IMR-90 (cell line): Measurements from ENCODE around the gene MTM1. TPM values are rescaled to one million over a fixed set of nuclear protein-coding genes. Genes with fewer than 3 reads are reported as not detected.
A peak's percentile ranks its signal among the peaks of the same experiment; 100 is the strongest.

Experiments used
- ATAC-seq: fragments of 200-7000 bp; cut with Tn5 transposase; 2 replicates; pipeline ENCODE4 v1.9.1; 2020; ENCODE audit warnings: low read depth, mild to moderate bottlenecking, moderate library complexity
- BruUV-seq: library from RNA; stranded (reverse); fragments of 400-500 nt; replicated peaks from 2 replicates; lab custom pipeline; 2021; lab: Mats Ljungman, UMichigan
- CTCF ChIA-PET: fragments of 300-600 bp; formaldehyde crosslinking; extraction: SDS; loops from one replicate; lab custom pipeline; 2021; ENCODE audit warnings: antibody characterized with exemption; lab: Yijun Ruan, JAX
- POLR2A ChIA-PET: fragments of 300-600 bp; sonication (Branson Sonifier 250); formaldehyde crosslinking; loops from one replicate; lab custom pipeline; 2022; ENCODE audit warnings: antibody characterized with exemption; ENCODE audit not compliant: unreplicated experiment; lab: Charles Lee
- DNase-seq: peaks from one replicate; pipeline ENCODE4 v3.0.0; 2013
- H2AFZ ChIP-seq: replicated peaks from 2 replicates; pipeline ENCODE3; 2013; ENCODE audit warnings: low read length, mild to moderate bottlenecking; ENCODE audit not compliant: poor library complexity
- H2AK5ac ChIP-seq: 2 replicates; pipeline ENCODE4 v1.6.1; 2013; ENCODE audit warnings: low read depth, low read length, inconsistent platforms
- H2AK9ac ChIP-seq: replicated peaks from 2 replicates; pipeline ENCODE3; 2013; ENCODE audit warnings: mild to moderate bottlenecking, low read depth, low read length, moderate library complexity; ENCODE audit not compliant: poor library complexity
- H2BK120ac ChIP-seq: 2 replicates; pipeline ENCODE4 v1.6.1; 2013; ENCODE audit warnings: low read depth, low read length, inconsistent platforms
- H2BK15ac ChIP-seq: 3 replicates; pipeline ENCODE4 v1.6.1; 2013; ENCODE audit warnings: low read depth, low read length, inconsistent platforms
- H2BK20ac ChIP-seq: 2 replicates; pipeline ENCODE4 v1.6.1; 2013; ENCODE audit warnings: low read depth, mild to moderate bottlenecking, inconsistent platforms, low read length, moderate library complexity
- H2BK5ac ChIP-seq: 2 replicates; pipeline ENCODE4 v1.6.1; 2013; ENCODE audit warnings: mild to moderate bottlenecking, low read depth, low read length, inconsistent platforms; ENCODE audit not compliant: poor library complexity, severe bottlenecking
- H3K14ac ChIP-seq: replicated peaks from 2 replicates; pipeline ENCODE4 v1.6.1; 2013; ENCODE audit warnings: low read depth, low read length, inconsistent platforms
- H3K18ac ChIP-seq: 2 replicates; pipeline ENCODE4 v1.6.1; 2013; ENCODE audit warnings: low read depth, low read length, control low read depth
- H3K23ac ChIP-seq: 2 replicates; pipeline ENCODE4 v1.6.1; 2013; ENCODE audit warnings: low read depth, low read length, inconsistent platforms
- H3K27ac ChIP-seq: 2 replicates; pipeline ENCODE4 v1.5.1; 2013; ENCODE audit warnings: mild to moderate bottlenecking, control low read depth, low read length; ENCODE audit not compliant: insufficient read depth
- H3K27me3 ChIP-seq: 2 replicates; pipeline ENCODE4 v1.6.1; 2013; ENCODE audit warnings: low read length; ENCODE audit not compliant: control insufficient read depth, insufficient read depth
- H3K36me3 ChIP-seq: 2 replicates; pipeline ENCODE4 v1.6.1; 2013; ENCODE audit warnings: low read length, mixed read lengths; ENCODE audit not compliant: control insufficient read depth, insufficient read depth
- H3K4ac ChIP-seq: 2 replicates; pipeline ENCODE4 v1.6.1; 2013; ENCODE audit warnings: low read depth, low read length, inconsistent platforms
- H3K4me1 ChIP-seq: 2 replicates; pipeline ENCODE4 v1.6.1; 2013; ENCODE audit warnings: low read length, mixed read lengths; ENCODE audit not compliant: control insufficient read depth, insufficient read depth
- H3K4me2 ChIP-seq: 2 replicates; pipeline ENCODE4 v1.6.1; 2013; ENCODE audit warnings: low read depth, mild to moderate bottlenecking, control low read depth, low read length, moderate library complexity
- H3K4me3 ChIP-seq: 2 replicates; pipeline ENCODE4 v1.5.1; 2013; ENCODE audit warnings: low read depth, mild to moderate bottlenecking, control low read depth, low read length, moderate library complexity; ENCODE audit not compliant: insufficient read depth
- H3K56ac ChIP-seq: 2 replicates; pipeline ENCODE4 v1.6.1; 2013; ENCODE audit warnings: low read length, inconsistent platforms; ENCODE audit not compliant: insufficient read depth; ENCODE audit errors: extremely low read depth
- H3K79me1 ChIP-seq, 2 experiments: 2 replicates each; pipeline ENCODE4 v1.6.1; 2013; ENCODE audit warnings: low read length in 2 of 2, inconsistent platforms in 1 of 2, low read depth in 1 of 2
- H3K9ac ChIP-seq: 2 replicates; pipeline ENCODE4 v1.6.1; 2013; ENCODE audit warnings: low read depth, low read length, control low read depth
- H3K9me1 ChIP-seq: 2 replicates; pipeline ENCODE4 v1.6.1; 2013; ENCODE audit warnings: low read length, inconsistent platforms; ENCODE audit not compliant: insufficient read depth
- H3K9me3 ChIP-seq: 2 replicates; pipeline ENCODE4 v1.6.1; 2013; ENCODE audit warnings: low read length; ENCODE audit not compliant: control insufficient read depth, insufficient read depth
- H4K20me1 ChIP-seq: 2 replicates; pipeline ENCODE4 v1.6.1; 2013; ENCODE audit warnings: low read length, inconsistent platforms; ENCODE audit not compliant: insufficient read depth
- H4K5ac ChIP-seq: 2 replicates; pipeline ENCODE4 v1.6.1; 2013; ENCODE audit warnings: mild to moderate bottlenecking, low read depth, low read length, control low read depth
- H4K8ac ChIP-seq, 2 experiments: 2 replicates each; pipeline ENCODE4 v1.6.1; 2013; ENCODE audit warnings: low read depth in 2 of 2, low read length in 2 of 2, control low read depth in 1 of 2, inconsistent platforms in 1 of 2
- H4K91ac ChIP-seq: 2 replicates; pipeline ENCODE4 v1.6.1; 2013; ENCODE audit warnings: low read depth, low read length, inconsistent platforms; ENCODE audit not compliant: insufficient read depth
- FOS ChIP-seq: fragments of 150-350 bp; IDR thresholded peaks from 2 replicates; pipeline ENCODE4 v1.6.1; 2016; ENCODE audit warnings: low read depth, low read length
- MAFK ChIP-seq: IDR thresholded peaks from 2 replicates; pipeline ENCODE4 v1.6.1; 2012; ENCODE audit warnings: low read depth, low read length, improper control_type of control experiment
- MAZ ChIP-seq: IDR thresholded peaks from 2 replicates; pipeline ENCODE4 v1.6.1; 2012; ENCODE audit warnings: low read depth, mild to moderate bottlenecking, low read length, improper control_type of control experiment, moderate library complexity, borderline replicate concordance
- MXI1 ChIP-seq: IDR thresholded peaks from 2 replicates; pipeline ENCODE4 v1.6.1; 2012; ENCODE audit warnings: low read depth, mild to moderate bottlenecking, low read length, moderate library complexity, borderline replicate concordance
- RCOR1 ChIP-seq: IDR thresholded peaks from 2 replicates; pipeline ENCODE4 v1.6.1; 2012; ENCODE audit warnings: mild to moderate bottlenecking, low read length, improper control_type of control experiment; ENCODE audit not compliant: insufficient replicate concordance
- RFX5 ChIP-seq: IDR thresholded peaks from 2 replicates; pipeline ENCODE4 v1.8.0; 2012; ENCODE audit warnings: low read depth, mild to moderate bottlenecking, low read length, moderate library complexity
- USF2 ChIP-seq: fragments of 150-350 bp; IDR thresholded peaks from 2 replicates; pipeline ENCODE4 v1.6.1; 2017; ENCODE audit warnings: mild to moderate bottlenecking, antibody characterized with exemption, low read length, low read depth
- WGBS, 2 experiments: methylation state at CpG; one replicate each; pipeline versions ENCODE4 v1.1.5 to v1.1.7; 2013; ENCODE audit warnings: missing lambda C conversion rate in 2 of 2; ENCODE audit not compliant: insufficient read length in 1 of 2; ENCODE audit errors: extremely low coverage in 2 of 2; 5-methylcytosine and 5-hydroxymethylcytosine counted together
- dilution Hi-C: fragments of 300-500 bp; cut with HindIII; formaldehyde crosslinking; loops from one replicate; pipeline ENCODE4 v1.14.3; 2018; ENCODE audit warnings: low sequenced_read_pairs; ENCODE audit not compliant: unreplicated experiment
- in situ Hi-C: fragments of 300-500 bp; cut with MboI; formaldehyde crosslinking; loops from 3 replicates; pipeline ENCODE4 v1.14.3; 2019; ENCODE audit warnings: low sequenced_read_pairs, inconsistent platforms, mixed read lengths
- intact Hi-C: fragments of 100-400 bp; cut with micrococcal nuclease; formaldehyde crosslinking; loops from 2 replicates; pipeline ENCODE4 v1.10.0; 2022
- polyA plus RNA-seq, 3 experiments: library from polyadenylated mRNA; depleted of rRNA; stranded (reverse); fragments of >200 nt; gene quantifications; 2 replicates each; pipeline ENCODE4 v1.2.3, GENCODE V29; 2012; ENCODE audit warnings: low replicate concordance in 1 of 3
- total RNA-seq: library from RNA; depleted of rRNA; stranded (reverse); fragments of >200 nt; gene quantifications from 2 replicates; pipeline ENCODE4 v1.2.3, GENCODE V29; 2012

The MTM1 gene
- total and polyA plus RNA-seq, 2 of the 4 experiments (the other 2 are of a cell fraction), result 3.8 to 5.6 TPM

GRCh38 chrX:150573106-150573505 is 4.7 kb downstream of the MTM1 start:
- H3K9me3 ChIP-seq, result 0 out of 2 replicates have a peak, but pooled peaks cover 1% of the 10 kb centered on the region
- H2AK5ac ChIP-seq, result peak overlapping the region; percentile 62; the same call in 1 of the 2 replicates
- H4K5ac ChIP-seq, result no peak overlapping the region
- no peak overlapping the region for H3K4me3 ChIP-seq
- intact Hi-C loops, result loop anchor here (10.0 kb wide), 2 partner anchors 142 to 618 kb away; no protein-coding TSS in a partner anchor
- no peaks in the 10 kb centered on the region for H4K20me1 ChIP-seq
- no peak overlapping the region for H2AFZ ChIP-seq
- H3K14ac ChIP-seq, result no peak overlapping the region
- no peak for DNase-seq
- H3K79me1 ChIP-seq, result peaks cover 8 to 45% of the 10 kb centered on the region in 2 experiments; a peak in 3 of 4 replicates
- no peak overlapping the region for H2BK120ac ChIP-seq
- H3K18ac ChIP-seq, result no peak overlapping the region
- no peak overlapping the region for H3K9ac ChIP-seq
- H3K4ac ChIP-seq, result no peak overlapping the region
- no peak overlapping the region; a peak in 1 of 4 replicates for H4K8ac ChIP-seq
- no TSS peak for BruUV-seq
- no peaks in the 10 kb centered on the region for H3K9me1 ChIP-seq
- peak overlapping the region; percentile 60 for H3K4me2 ChIP-seq
- POLR2A ChIA-PET, result interaction anchor here (0.6 kb wide), 1 partner anchor 144 kb away, joined by 11 read pairs; no protein-coding TSS in a partner anchor
- H3K23ac ChIP-seq, result peak overlapping the region; percentile 24; the same call in 1 of the 2 replicates
- no peak overlapping the region for H2BK20ac ChIP-seq
- WGBS, 2 experiments, result 17% methylated on average over 1 of the region's 1 CpG; no CpG with 5 or more reads in 1 of the 2 experiments
- no peaks in the 10 kb centered on the region for H3K36me3 ChIP-seq
- no peak overlapping the region for H2BK5ac ChIP-seq
- dilution Hi-C loops, result no loop called here
- in situ Hi-C loops, result no loop called here
- ATAC-seq, result no peak
- no peak overlapping the region; the same call in 1 of the 2 replicates for H3K56ac ChIP-seq
- no peak overlapping the region for H3K27ac ChIP-seq
- no peak overlapping the region for H4K91ac ChIP-seq
- TF ChIP-seq FOS (no peak), MAFK (no peak), RCOR1 (no peak), USF2 (no peak), RFX5 (no peak), MAZ (no peak), MXI1 (no peak)
- CTCF ChIA-PET, result no interaction called here
- H3K27me3 ChIP-seq, result no peaks in the 10 kb centered on the region
- H2BK15ac ChIP-seq, result 0 out of 3 replicates have a peak overlapping the region, but pooled peaks have one; percentile 7
- no peak overlapping the region for H2AK9ac ChIP-seq
- H3K4me1 ChIP-seq, result peaks cover 6% of the 10 kb centered on the region
